Amygdala (tissue), 56 donors: Measurements from ENCODE around the gene NFATC1.

ENCODE experiments used
- DNase-seq, 56 donors: peaks; one replicate each; lab custom pipeline; 2025; lab: John Stamatoyannopoulos, UW

The NFATC1 gene

GRCh38 chr18:79574938-79575525, 179.3 kb downstream of the NFATC1 start:
- DNase-seq, result no peak

GRCh38 chr18:79575891-79576685, 180.4 kb downstream of the NFATC1 start:
- peak in 2 of 56 donors; percentile 19 to 71 for DNase-seq

- peak; percentile 14 to 92 (median 77) for DNase-seq
Observed at GRCh38 chr18:79576686-79577351, 181.1 kb downstream of the NFATC1 start.

- DNase-seq, result peak in 2 of 56 donors; percentile 6 to 14
Observed at GRCh38 chr18:79577451-79578395, 182.0 kb downstream of the NFATC1 start.

- DNase-seq, result peak in 1 of 56 donors; percentile 27
Observed at GRCh38 chr18:79578396-79579260, 182.9 kb downstream of the NFATC1 start.
